ENCODE results near the gene EEIG1.

Gene EEIG1

GRCh38 chr9:127947841-127948710 lies 32.7 kb downstream of the EEIG1 start:
- 87 to 89% methylated on average over 17 of the region's 17 CpGs for WGBS, 2 experiments
- H3K4me1 ChIP-seq (ENCODE audit: control insufficient read depth, insufficient read depth, low read length) = peaks cover 9% of the 10 kb centered on the region
- no peak overlapping the region for H3K4me3 ChIP-seq (ENCODE audit: insufficient read depth, low read depth, low read length)
- no peaks in the 10 kb centered on the region for H3K36me3 ChIP-seq (ENCODE audit: control insufficient read depth, insufficient read depth, low read length)
- no peak overlapping the region for H3K27ac ChIP-seq (ENCODE audit: insufficient read depth, low read depth, low read length, poor library complexity, severe bottlenecking)
- no peaks in the 10 kb centered on the region for H3K9me3 ChIP-seq (ENCODE audit: control insufficient read depth, low read length)
- H3K27me3 ChIP-seq (ENCODE audit: control insufficient read depth, insufficient read depth, low read length, poor library complexity, severe bottlenecking) = no peaks in the 10 kb centered on the region

GRCh38 chr9:127946728-127947127 lies 34.1 kb downstream of the EEIG1 start:
- peaks cover 7% of the 10 kb centered on the region for H3K36me3 ChIP-seq (ENCODE audit: control insufficient read depth, insufficient read depth, low read length)
- H3K27ac ChIP-seq (ENCODE audit: insufficient read depth, low read depth, low read length, poor library complexity, severe bottlenecking) = no peak overlapping the region
- no peaks in the 10 kb centered on the region for H3K27me3 ChIP-seq (ENCODE audit: control insufficient read depth, insufficient read depth, low read length, poor library complexity, severe bottlenecking)
- 86 to 90% methylated on average over 3 of the region's 3 CpGs for WGBS, 2 experiments
- no peak overlapping the region for H3K4me3 ChIP-seq (ENCODE audit: insufficient read depth, low read depth, low read length)
- no peaks in the 10 kb centered on the region for H3K9me3 ChIP-seq (ENCODE audit: control insufficient read depth, low read length)
- H3K4me1 ChIP-seq (ENCODE audit: control insufficient read depth, insufficient read depth, low read length) = peaks cover 17% of the 10 kb centered on the region

- Histone ChIP-seq H3K9me3 (ENCODE audit: control insufficient read depth, low read length) (no peaks in the 10 kb centered on the region), H3K27ac (ENCODE audit: insufficient read depth, low read depth, low read length, poor library complexity, severe bottlenecking) (no peak overlapping the region), H3K4me1 (ENCODE audit: control insufficient read depth, insufficient read depth, low read length) (peaks cover 13% of the 10 kb centered on the region), H3K36me3 (ENCODE audit: control insufficient read depth, insufficient read depth, low read length) (peaks cover 7% of the 10 kb centered on the region), H3K4me3 (ENCODE audit: insufficient read depth, low read depth, low read length) (no peak overlapping the region), H3K27me3 (ENCODE audit: control insufficient read depth, insufficient read depth, low read length, poor library complexity, severe bottlenecking) (no peaks in the 10 kb centered on the region)
- WGBS, 2 experiments = 95 to 96% methylated on average over 9 of the region's 9 CpGs
Measured at GRCh38 chr9:127945942-127946341, 34.8 kb downstream of the EEIG1 start.

GRCh38 chr9:127945338-127945737 lies 35.5 kb downstream of the EEIG1 start:
- Histone ChIP-seq H3K36me3 (ENCODE audit: control insufficient read depth, insufficient read depth, low read length) (peaks cover 7% of the 10 kb centered on the region), H3K27me3 (ENCODE audit: control insufficient read depth, insufficient read depth, low read length, poor library complexity, severe bottlenecking) (no peaks in the 10 kb centered on the region), H3K4me1 (ENCODE audit: control insufficient read depth, insufficient read depth, low read length) (peaks cover 10% of the 10 kb centered on the region), H3K27ac (ENCODE audit: insufficient read depth, low read depth, low read length, poor library complexity, severe bottlenecking) (no peak overlapping the region), H3K9me3 (ENCODE audit: control insufficient read depth, low read length) (no peaks in the 10 kb centered on the region), H3K4me3 (ENCODE audit: insufficient read depth, low read depth, low read length) (no peak overlapping the region)
- 96% methylated on average over 24 of the region's 24 CpGs for WGBS, 2 experiments

- Histone ChIP-seq H3K36me3 (ENCODE audit: control insufficient read depth, insufficient read depth, low read length) (peaks cover 7% of the 10 kb centered on the region), H3K9me3 (ENCODE audit: control insufficient read depth, low read length) (no peaks in the 10 kb centered on the region), H3K4me1 (ENCODE audit: control insufficient read depth, insufficient read depth, low read length) (peaks cover 10% of the 10 kb centered on the region), H3K27ac (ENCODE audit: insufficient read depth, low read depth, low read length, poor library complexity, severe bottlenecking) (no peak overlapping the region), H3K4me3 (ENCODE audit: insufficient read depth, low read depth, low read length) (no peak overlapping the region), H3K27me3 (ENCODE audit: control insufficient read depth, insufficient read depth, low read length, poor library complexity, severe bottlenecking) (no peaks in the 10 kb centered on the region)
- WGBS, 2 experiments = 95 to 97% methylated on average over 38 of the region's 38 CpGs
Measured at GRCh38 chr9:127944586-127945218, 36.1 kb downstream of the EEIG1 start.

- Histone ChIP-seq H3K4me3 (ENCODE audit: insufficient read depth, low read depth, low read length) (no peak overlapping the region), H3K9me3 (ENCODE audit: control insufficient read depth, low read length) (no peaks in the 10 kb centered on the region), H3K4me1 (ENCODE audit: control insufficient read depth, insufficient read depth, low read length) (peaks cover 10% of the 10 kb centered on the region), H3K27ac (ENCODE audit: insufficient read depth, low read depth, low read length, poor library complexity, severe bottlenecking) (no peak overlapping the region), H3K36me3 (ENCODE audit: control insufficient read depth, insufficient read depth, low read length) (peaks cover 7% of the 10 kb centered on the region), H3K27me3 (ENCODE audit: control insufficient read depth, insufficient read depth, low read length, poor library complexity, severe bottlenecking) (no peaks in the 10 kb centered on the region)
- 35 to 37% methylated on average over 12 to 13 of the region's 13 CpGs for WGBS, 2 experiments
Measured at GRCh38 chr9:127943731-127944144, 37.1 kb downstream of the EEIG1 start.

GRCh38 chr9:127943011-127943662 lies 37.7 kb downstream of the EEIG1 start:
- no peak overlapping the region for H3K4me3 ChIP-seq (ENCODE audit: insufficient read depth, low read depth, low read length)
- peaks cover 8% of the 10 kb centered on the region for H3K4me1 ChIP-seq (ENCODE audit: control insufficient read depth, insufficient read depth, low read length)
- H3K27ac ChIP-seq (ENCODE audit: insufficient read depth, low read depth, low read length, poor library complexity, severe bottlenecking) = no peak overlapping the region
- H3K9me3 ChIP-seq (ENCODE audit: control insufficient read depth, low read length) = no peaks in the 10 kb centered on the region
- peaks cover 7% of the 10 kb centered on the region for H3K36me3 ChIP-seq (ENCODE audit: control insufficient read depth, insufficient read depth, low read length)
- H3K27me3 ChIP-seq (ENCODE audit: control insufficient read depth, insufficient read depth, low read length, poor library complexity, severe bottlenecking) = no peaks in the 10 kb centered on the region
- 90 to 94% methylated on average over 14 of the region's 14 CpGs for WGBS, 2 experiments

- 75% methylated on average over 18 of the region's 18 CpGs for WGBS, 2 experiments
- H3K27ac ChIP-seq (ENCODE audit: insufficient read depth, low read depth, low read length, poor library complexity, severe bottlenecking) = no peak overlapping the region
Measured at GRCh38 chr9:127942216-127943010, 38.4 kb downstream of the EEIG1 start.

GRCh38 chr9:127941961-127942215 lies 38.9 kb downstream of the EEIG1 start:
- no peak overlapping the region for H3K4me3 ChIP-seq (ENCODE audit: insufficient read depth, low read depth, low read length)
- WGBS, 2 experiments = 89% methylated on average over 3 of the region's 3 CpGs
- no peaks in the 10 kb centered on the region for H3K27me3 ChIP-seq (ENCODE audit: control insufficient read depth, insufficient read depth, low read length, poor library complexity, severe bottlenecking)
- H3K4me1 ChIP-seq (ENCODE audit: control insufficient read depth, insufficient read depth, low read length) = peaks cover 8% of the 10 kb centered on the region
- H3K36me3 ChIP-seq (ENCODE audit: control insufficient read depth, insufficient read depth, low read length) = peaks cover 7% of the 10 kb centered on the region
- no peak overlapping the region for H3K27ac ChIP-seq (ENCODE audit: insufficient read depth, low read depth, low read length, poor library complexity, severe bottlenecking)
- no peaks in the 10 kb centered on the region for H3K9me3 ChIP-seq (ENCODE audit: control insufficient read depth, low read length)

More at GRCh38 chr9:127942216-127943010, 38.4 kb downstream of the EEIG1 start:
- Histone ChIP-seq H3K4me1 (ENCODE audit: control insufficient read depth, insufficient read depth, low read length) (peaks cover 8% of the 10 kb centered on the region), H3K36me3 (ENCODE audit: control insufficient read depth, insufficient read depth, low read length) (peaks cover 7% of the 10 kb centered on the region), H3K9me3 (ENCODE audit: control insufficient read depth, low read length) (no peaks in the 10 kb centered on the region), H3K4me3 (ENCODE audit: insufficient read depth, low read depth, low read length) (no peak overlapping the region), H3K27me3 (ENCODE audit: control insufficient read depth, insufficient read depth, low read length, poor library complexity, severe bottlenecking) (no peaks in the 10 kb centered on the region)
